HuH-7 (cell line): ENCODE measurements around the gene PRAMEF11.
"Not testable (repeated sequence)": the region's sequence is repeated elsewhere in the genome, so short reads cannot be mapped to it uniquely, and the experiment has no call there.

Source experiments
- DNase-seq: peaks from one replicate; pipeline ENCODE4 v3.0.0; 2011; ENCODE audit warnings: low spot score

Gene PRAMEF11

GRCh38 chr1:12831310-12831709 is at the start of gene PRAMEF11:
PRAMEF11 (minus strand) TSS chr1:12831410; CDS start chr1:12828789, 2,621 bp downstream.
- not testable (repeated sequence) for DNase-seq

- DNase-seq = not testable (repeated sequence)
These were observed 47.2 kb upstream of the PRAMEF11 start for GRCh38 chr1:12878453-12878852.

DNA sequence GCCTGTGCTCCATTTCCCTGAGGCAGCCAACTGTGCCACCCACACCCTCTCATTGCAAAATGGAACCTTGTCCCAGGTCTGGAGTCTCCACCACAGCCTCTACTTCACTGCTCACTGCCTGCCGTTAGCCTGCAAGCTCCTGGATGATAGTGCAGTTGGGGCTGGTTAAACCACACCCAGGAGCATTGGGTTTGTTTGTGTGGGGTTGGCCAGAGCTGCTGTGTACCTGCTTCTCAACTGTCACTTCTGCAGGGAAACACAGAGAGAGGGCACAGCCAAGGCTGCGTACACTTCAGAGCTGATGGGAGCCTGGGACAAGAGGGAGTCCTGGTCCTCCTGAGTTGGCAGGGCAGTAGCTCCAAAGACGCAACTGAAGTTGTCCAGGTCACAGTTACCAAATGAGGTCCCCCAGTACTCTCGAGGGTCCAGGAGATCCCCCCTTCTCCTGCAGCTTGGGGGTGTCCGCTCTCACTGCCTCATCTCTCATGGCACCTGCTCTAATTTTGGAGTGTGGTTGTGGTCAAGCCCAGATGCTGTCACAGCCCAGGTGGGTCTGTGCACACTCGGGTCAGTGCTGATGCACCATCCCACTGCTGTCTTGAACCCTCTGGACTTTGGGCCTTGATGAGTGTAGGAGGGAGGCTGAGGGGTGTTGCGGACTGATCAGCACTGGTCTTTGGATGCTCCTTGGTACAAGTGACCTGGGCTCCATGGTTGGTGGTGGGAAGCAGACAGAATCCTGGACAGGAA is 32.1 kb upstream of the PRAMEF11 start:
- DNase-seq = not testable (repeated sequence)

GRCh38 chr1:12856786-12857185 is 25.6 kb upstream of the PRAMEF11 start, which contains the start of gene PRAMEF2:
PRAMEF2 (plus strand) TSS chr1:12857086; CDS start chr1:12859010, 1,924 bp downstream.
- DNase-seq = not testable (repeated sequence)

DNA sequence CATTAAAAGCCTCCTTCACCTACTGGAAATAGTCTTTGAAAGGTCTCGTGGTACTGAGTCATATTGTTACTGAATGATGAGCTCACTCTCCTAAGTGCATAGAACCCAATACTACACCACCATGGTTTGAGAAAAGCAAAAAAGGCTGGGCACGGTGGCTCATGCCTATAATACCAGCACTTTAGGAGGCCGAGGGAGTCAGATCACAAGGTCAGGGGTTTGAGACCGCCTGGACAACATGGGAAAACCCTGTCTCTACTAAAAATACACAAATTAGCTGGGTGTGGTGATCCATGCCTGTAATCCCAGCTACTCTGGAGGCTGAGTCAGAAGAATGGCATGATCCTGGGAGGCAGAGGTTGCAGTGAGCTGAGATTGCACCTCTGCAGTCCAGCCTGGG is 20.6 kb upstream of the PRAMEF11 start:
- no peak for DNase-seq

DNA sequence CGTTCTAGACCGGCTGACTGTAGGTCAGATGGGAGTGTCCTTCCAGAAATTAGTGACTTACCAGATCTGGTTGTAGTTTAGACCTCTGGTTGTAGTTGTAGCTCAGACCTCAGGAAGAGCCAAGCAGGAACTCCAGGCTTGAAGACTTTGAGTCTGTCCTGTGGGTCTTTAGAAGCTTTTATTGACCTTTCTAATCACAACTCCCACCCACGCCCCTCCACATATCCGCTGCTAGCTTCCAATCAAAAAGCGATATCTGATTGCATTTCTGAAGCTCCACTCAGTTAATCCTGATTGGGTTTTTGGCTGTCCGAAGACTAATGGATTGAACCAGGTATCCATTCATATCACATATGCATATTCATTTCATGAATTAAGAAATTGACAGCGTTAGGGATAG is 17.4 kb upstream of the PRAMEF11 start, which contains the start of gene HNRNPCL1:
HNRNPCL1 (minus strand) TSS at position 101 of the 400 bp plus-strand sequence. CDS start 431 bp downstream, outside the sequence.
- DNase-seq = not testable (repeated sequence)

DNA sequence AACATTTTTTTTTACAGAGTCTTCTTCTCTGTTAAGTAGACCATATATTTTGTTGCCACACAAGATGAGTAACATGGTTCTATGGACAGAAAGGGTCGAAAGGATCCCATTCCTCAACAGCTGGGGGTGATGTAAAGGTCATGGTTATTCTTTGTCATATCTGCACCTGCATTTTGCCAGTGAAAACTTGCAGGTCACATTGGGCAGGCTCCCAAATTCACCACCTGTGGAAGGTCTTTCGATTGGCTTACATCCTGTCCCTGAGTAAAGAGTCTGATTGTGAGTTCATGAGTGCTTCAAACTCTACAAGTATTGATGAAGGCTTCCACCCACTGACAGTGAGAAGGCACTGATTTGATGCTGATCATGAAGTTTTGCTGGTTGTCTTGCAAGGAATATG is 2.0 kb upstream of the PRAMEF11 start:
- not testable (repeated sequence) for DNase-seq

GRCh38 chr1:12819061-12819460 is 12.1 kb downstream of the PRAMEF11 start:
- not testable (repeated sequence) for DNase-seq

- no peak for DNase-seq
These were observed 19.8 kb downstream of the PRAMEF11 start for GRCh38 chr1:12811409-12811784.

DNA sequence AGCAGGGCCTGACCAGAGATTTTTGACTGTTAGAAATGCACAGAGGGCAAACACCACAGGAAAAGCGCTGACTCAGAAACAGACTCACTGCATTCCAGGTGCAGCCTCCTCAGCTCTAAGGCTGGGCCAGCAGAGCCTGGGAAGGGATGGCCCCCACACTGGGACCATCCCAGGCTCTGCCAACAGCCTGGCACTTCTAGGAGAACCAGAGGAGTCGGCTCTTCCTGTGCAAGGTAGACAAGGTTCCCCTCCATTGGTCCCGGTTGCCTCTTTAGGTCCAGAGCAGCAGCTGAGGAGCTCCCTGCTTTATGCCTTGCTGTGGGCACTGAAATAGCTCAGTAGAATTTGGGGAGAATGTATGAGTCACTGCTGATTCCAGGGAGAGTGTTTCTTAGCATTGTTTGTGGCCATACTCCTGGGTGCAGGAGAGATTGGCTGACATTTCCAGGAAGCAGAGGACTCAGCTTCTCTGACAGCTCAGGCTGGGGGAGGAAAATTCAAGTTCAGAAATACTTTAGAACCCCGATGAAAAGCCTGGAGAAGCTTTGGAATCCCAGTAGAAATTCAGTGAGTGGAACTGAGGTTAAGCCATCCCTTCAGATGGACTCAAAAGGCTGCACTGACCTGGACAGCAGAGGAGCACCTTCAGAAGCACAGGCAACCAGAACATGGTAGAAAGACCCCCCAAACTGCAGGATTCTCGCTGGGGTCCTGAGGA is 20.4 kb downstream of the PRAMEF11 start:
- DNase-seq = no peak

DNA sequence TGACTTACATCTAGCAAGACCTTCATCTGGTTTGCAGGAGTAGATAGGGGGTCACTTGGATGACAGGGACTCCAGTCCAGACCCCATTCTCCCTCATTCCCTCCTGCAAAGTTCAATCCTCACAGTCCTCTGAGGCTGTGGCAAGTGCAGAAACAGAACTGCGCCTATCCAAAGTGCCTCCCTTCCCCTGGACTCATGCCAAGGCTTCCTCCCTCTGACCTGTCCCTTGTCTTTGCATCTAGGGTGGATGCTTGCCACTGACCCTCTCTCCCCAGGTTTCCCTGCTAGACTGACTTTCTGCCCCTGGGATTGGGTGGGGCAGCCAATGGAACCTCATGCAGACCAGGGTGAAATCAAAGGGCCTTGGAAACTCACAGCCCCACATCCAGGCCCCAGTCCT is 21.3 kb downstream of the PRAMEF11 start:
- DNase-seq = no peak

DNA sequence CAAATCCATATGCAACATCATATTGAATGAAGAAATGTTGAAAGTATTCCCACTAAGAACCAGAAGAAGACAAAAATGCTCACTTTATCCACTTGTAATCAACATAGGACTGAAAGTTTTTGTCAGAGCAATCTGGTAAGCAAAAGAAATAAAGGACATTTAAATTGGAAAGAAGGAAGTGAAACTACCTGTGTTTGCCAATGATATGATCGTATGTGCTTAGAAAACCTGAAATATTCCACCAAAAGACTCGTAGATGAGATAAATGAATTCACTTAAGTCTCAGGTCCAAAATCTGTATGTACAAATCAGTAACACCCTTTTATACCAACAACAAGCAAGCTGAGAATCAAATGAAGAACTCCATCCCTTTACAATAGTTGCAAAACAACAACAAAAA is 31.5 kb downstream of the PRAMEF11 start:
- no peak for DNase-seq

DNA sequence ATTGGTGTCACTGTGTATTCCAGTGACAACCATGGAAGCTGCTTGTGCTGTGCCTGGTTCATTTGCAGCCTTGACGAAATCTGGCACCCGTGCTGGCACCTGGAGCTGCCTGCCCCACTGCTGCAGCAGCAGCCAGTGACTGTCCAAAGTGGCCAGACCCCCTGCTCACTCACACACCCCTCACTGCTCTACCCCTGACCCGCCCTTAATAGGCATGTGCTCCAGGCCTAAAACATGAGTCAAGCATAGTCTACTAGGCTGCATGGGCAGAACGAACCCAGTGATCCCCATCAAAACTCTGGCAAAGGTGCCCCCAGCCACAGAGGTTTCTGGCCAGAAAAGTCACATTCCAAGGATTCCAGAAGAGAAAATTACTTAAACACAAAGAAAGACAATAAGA is 32.3 kb downstream of the PRAMEF11 start:
- DNase-seq = no peak

GRCh38 chr1:12791097-12791496 is 40.1 kb downstream of the PRAMEF11 start, which contains the start of gene PRAMEF1:
PRAMEF1 (plus strand) TSS chr1:12791397; CDS start chr1:12793228, 1,831 bp downstream.
- not testable (repeated sequence) for DNase-seq

DNA sequence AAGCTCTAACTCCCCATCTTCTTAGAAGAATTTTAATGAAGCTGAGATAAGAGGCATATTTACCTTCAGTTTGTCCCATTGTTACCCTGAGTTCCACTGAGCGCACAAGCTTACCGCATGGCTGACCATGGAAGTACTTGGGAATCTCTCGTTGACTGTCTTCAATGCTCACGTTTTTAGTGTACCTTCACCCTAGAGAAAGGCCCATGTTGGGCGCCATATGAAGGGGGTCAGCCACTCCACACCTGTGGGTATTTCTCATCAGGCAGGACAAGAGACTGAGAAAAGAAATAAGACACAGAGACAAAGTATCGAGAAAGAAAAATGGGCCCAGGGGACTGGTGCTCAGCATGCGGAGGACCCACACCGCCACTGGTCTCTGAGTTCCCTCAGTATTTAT is 46.5 kb downstream of the PRAMEF11 start:
- not testable (repeated sequence) for DNase-seq

- DNase-seq = not testable (repeated sequence)
These were observed 47.4 kb downstream of the PRAMEF11 start for GRCh38 chr1:12783783-12784182.

DNA sequence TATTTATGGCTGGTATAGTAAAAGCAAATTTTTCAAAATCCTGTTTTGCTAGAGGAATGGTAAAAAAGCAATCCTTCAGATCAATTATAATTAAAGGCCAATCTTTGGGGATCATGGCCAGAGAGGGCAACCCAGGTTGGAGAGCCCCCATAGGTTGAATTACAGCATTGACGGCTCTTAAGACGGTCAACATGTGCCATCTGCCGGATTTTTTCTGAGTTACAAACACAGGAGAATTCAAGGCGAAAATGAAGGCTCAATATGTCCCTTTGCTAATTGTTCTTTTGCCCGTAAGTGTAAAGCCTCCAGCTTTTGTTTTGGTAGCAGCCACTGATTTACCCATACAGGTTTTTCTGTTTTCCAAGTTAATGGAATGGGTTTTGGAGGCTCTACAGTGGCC is 49.7 kb downstream of the PRAMEF11 start:
- not testable (repeated sequence) for DNase-seq

DNA sequence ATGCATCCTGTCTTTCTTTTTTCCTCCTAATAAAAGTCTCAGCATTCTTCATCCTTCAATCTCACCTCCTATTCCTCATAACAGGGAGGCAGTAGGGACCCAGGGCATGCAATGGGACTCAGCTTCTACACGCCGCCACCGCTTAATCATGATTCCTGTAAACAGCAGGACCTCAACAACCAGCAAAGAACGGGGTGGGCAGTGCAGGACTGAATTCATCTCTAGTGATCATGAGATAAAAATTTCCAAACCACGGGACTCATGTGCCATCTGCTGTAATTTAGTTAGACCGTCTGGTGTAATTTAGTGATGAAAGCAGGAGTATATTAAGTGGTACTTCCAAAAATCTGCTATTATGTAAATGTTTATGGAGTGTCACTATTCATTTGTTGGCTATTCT is 52.3 kb downstream of the PRAMEF11 start:
- no peak for DNase-seq

DNA sequence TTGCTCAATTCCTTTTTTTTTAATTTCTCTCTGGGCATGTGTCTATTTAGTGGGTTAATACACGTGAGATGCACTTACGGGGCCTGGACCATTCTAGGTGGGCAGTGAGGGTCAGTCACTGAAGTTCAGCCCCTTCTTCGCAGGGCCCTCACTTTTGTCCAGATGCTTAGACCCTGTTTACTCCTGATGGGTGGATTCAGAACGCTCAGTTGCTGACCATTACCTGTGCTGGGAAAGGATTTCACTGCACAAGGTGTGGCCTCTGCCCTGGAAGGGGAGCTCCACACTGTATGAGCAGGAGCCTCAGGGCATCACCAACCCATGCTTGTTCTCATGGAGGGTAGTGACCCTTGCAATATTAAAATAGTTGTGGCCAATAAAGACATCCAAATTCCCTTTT is 53.1 kb downstream of the PRAMEF11 start:
- DNase-seq = no peak

DNA sequence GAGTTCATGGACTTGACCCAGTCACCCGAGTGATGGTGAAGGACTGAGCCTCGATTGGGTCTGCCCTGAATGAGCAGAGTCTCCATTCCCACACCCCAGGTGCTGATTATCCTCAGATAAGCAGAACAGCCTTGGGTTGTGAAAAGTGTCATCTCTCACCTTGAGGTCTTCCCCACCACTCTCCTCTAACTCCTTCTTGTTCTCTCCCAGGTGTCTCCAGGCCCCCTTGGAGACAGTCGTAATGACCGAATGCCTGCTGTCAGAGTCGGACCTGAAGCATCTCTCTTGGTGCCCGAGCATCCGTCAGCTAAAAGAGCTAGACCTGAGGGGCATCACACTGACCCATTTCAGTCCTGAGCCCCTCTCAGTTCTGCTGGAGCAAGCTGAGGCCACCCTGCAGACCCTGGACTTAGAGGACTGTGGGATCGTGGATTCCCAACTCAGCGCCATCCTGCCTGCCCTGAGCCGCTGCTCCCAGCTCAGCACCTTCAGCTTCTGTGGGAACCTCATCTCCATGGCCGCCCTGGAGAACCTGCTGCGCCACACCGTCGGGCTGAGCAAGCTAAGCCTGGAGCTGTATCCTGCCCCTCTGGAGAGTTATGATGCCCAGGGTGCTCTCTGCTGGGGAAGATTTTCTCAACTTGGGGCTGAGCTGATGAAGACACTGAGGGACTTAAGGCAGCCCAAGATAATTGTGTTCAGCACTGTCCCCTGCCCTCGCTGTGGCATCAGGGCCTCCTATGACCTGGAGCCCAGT is 54.2 kb downstream of the PRAMEF11 start:
- DNase-seq = no peak

GRCh38 chr1:12775443-12775842 is 55.8 kb downstream of the PRAMEF11 start:
- DNase-seq = no peak

GRCh38 chr1:12774801-12775345 is 56.3 kb downstream of the PRAMEF11 start:
- DNase-seq = no peak
